Activated T-helper 1 cell treated with Interleukin-2 at 50 U/mL for 16 hours (primary cell): ENCODE measurements around the gene CELSR1.

Source experiments
- DNase-seq: peaks from one replicate; pipeline ENCODE4 v3.0.0-alpha.2; 2020; ENCODE audit warnings: low read depth

CELSR1 gene

DNA sequence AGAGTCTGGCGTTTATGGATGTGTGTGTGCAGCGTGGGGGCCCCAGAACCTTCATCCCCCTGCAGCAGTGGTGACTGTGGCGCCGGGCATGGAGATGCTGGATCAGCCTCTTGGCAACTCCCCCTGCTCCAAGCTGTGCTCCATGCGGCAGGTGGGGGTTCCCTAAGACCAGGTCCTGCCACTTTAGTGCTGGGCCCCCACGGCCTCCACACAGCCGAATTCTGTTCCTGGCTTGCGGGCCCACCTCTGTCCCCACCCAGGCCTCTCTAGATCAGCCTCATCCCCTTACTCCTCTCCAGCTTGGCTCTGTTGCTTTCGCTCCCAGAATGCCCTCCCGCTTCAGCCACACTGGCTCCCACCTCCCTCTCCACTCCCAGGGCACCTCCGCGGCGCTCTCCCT lies 142.3 kb downstream of the CELSR1 start:
- no peak for DNase-seq

GRCh38 chr22:46394622-46395021 lies 142.8 kb downstream of the CELSR1 start:
- no peak for DNase-seq

- no peak for DNase-seq
Observed at GRCh38 chr22:46393873-46394272, 143.5 kb downstream of the CELSR1 start.

- no peak for DNase-seq
Observed at GRCh38 chr22:46392137-46392844, 145.1 kb downstream of the CELSR1 start.

DNA sequence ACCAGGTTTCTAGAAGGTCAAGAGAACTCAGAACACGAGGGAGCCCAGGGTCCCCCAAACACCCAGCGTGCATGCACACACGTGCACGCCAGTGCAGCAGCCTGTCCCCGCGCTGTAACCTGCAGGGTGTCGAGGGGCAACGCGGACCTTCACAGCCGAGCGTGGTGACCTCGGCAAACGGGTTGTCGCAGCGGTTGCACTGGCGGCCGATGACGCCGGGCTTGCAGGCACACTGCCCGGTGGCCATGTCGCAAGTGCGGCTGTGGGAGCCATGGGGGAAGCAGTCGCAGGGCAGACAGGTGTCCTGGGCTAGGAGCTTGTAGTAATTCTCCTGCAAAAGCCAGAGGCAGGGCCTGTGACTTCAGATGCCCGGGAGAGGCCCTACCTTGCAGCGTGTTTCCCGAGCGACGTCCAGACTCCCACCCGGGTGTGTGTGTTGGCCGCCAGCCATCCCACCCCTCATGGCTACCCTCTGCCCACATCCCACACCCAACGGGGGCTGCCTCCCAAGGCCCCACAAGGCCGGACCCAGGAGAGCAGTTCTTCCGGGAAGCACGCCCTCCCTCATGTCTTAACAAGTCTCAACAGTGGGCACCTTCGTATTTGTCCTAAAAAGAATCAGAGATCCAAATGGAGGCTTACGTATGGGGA lies 145.8 kb downstream of the CELSR1 start:
- DNase-seq: no peak

GRCh38 chr22:46390652-46391301 lies 146.6 kb downstream of the CELSR1 start:
- DNase-seq: no peak

DNA sequence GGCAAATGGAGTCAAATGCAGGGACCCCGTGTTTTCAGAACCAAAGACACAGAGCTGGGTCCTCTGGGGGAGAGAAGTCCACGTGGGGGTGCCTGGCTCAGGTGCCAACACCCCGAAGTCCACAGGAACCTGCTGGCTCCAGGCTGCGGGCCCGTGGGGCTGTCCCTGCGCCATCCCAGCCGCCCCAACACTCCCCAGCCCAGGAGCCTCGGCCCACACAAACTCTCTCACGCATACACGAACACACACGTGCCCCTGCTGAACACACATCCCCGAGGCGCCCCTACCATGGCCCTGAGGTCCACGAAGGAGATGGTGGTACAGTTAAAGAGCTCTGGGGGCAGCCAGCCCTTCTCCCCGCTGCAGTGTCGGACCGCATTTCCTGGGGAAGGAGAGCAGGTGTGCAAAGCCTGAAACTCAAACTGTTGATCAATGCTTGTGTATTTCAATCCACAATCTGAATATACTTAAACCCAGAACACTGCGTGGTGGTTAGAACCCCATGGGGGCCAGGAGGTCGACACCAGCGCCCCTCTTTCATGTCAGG lies 147.2 kb downstream of the CELSR1 start:
- no peak for DNase-seq

DNA sequence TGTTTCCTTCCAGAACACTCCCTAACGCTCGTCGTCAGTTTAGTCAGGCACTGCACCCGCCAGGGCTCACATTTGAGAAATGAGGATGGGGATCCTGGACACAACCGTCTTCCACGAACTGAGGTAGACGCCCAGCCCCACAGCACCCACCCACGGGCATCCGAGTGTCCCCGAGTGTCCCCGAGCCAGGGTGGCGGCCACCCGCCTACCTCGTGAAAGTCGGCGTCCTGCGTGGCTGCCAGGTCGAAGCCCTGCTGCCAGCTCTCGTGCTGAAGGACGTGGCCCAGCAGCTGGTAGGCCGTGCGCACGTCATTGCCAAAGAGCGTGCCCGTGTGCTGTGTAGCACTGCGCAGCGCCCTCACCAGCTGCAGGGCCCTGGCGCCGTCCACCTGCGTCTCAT lies 148.3 kb downstream of the CELSR1 start:
- no peak for DNase-seq

DNA sequence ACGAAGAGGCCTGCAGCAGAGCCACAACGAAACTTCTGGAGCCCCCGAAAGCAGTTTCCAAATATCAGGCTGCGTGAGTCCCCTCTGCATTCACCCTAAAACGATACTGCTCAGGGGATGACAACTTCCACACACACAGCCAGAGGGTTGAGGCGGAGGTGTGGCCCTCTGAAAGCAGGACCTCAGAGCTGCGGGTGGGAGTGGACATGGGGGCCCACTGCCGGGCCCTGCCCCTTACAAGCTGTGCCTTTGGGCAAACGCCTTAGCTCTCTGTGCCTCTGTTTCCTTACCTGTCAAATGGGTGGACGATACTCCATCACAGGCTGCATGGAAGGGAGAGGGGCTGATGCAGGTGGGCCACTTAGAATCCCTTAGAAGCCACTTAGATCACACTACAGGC lies 148.8 kb downstream of the CELSR1 start:
- no peak for DNase-seq

GRCh38 chr22:46387748-46388147 lies 149.7 kb downstream of the CELSR1 start:
- no peak for DNase-seq

- no peak for DNase-seq
Observed at GRCh38 chr22:46386312-46386711, 151.1 kb downstream of the CELSR1 start.

- no peak for DNase-seq
Observed at GRCh38 chr22:46382524-46382923, 154.9 kb downstream of the CELSR1 start.

DNA sequence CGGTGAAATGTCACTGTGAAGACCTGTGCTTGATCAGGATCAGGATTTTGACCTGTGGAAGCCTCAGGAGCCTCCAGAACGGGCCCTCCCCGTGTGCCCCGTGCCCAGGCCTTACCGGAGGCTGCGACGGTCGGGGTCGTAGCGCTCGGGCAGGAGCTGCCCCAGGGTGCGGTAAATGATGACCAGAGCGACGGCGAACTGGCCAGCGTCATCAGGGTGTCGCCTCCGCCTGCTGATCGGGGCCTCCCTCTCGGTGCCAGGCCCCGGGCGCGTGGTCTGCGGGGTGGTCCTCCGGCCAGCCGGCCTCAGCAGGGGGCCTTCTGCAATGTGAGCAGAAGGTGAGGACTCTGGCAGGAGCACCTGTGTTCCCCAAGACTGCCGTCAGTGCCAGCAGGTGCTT lies 155.7 kb downstream of the CELSR1 start:
- DNase-seq: no peak

DNA sequence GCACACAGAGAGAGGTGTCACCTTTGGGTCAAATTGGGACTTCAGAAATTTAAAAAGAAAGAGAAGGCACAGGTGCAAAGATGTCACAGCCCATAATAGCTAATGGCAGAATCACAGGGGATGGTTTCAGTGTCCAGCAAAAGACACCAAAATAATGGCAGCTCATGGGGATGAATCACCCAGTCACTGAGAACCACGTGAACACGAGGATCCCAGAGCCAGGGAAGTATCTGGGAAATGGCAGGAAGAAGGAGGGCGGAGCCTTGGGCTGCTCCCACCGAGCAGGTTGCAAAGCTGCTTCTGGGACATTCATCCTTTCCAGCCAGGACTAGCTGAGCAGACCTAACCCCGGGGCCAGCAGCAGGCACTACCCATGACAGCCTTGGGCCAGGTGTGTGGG lies 156.3 kb downstream of the CELSR1 start:
- DNase-seq: no peak

GRCh38 chr22:46380581-46380980 lies 156.8 kb downstream of the CELSR1 start:
- DNase-seq: no peak

- no peak for DNase-seq
Observed at GRCh38 chr22:46380069-46380468, 157.4 kb downstream of the CELSR1 start.

DNA sequence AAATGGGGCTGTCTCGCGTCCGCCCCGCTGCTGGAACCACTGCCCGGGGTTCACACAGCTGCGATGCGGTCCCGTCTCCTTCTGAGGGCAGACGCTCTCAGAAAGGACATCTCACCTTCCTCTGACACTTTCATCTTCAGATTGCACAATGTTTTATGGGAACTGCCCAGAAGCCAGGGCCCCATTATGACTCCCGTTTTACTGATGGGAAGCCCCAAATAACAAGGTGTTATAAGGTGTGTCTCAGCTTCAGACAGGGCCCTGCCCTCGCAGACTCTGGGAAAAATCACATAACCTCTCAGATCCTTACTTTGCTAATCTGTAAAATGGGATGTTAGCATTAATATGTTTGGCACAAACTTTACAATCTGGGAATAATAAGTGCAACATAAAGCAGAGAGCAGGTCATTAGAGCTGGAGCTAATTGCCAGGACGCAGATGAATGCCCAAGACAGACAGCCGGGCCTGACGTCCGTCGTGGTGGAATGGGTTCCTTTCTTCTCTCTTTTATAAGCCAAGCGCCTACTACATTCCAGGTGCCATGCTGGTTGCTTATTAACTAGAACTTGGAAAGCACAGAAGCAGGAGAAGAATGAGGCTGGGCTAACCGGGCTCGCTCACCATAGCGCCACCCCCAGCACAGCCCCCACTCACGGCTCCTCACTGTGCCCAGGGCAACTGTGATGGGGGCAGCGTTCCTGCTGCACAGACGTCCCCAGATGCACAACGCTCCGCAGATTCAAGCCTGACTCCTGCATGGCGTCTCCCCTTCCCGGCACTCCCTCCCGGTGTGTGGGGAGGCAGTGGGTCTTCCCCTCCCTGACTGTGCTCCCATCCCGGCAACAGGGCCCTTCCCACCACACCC lies 158.1 kb downstream of the CELSR1 start:
- no peak for DNase-seq

- DNase-seq: no peak
Observed at GRCh38 chr22:46378426-46379065, 158.9 kb downstream of the CELSR1 start.

- no peak for DNase-seq
Observed at GRCh38 chr22:46377525-46378425, 159.6 kb downstream of the CELSR1 start.

DNA sequence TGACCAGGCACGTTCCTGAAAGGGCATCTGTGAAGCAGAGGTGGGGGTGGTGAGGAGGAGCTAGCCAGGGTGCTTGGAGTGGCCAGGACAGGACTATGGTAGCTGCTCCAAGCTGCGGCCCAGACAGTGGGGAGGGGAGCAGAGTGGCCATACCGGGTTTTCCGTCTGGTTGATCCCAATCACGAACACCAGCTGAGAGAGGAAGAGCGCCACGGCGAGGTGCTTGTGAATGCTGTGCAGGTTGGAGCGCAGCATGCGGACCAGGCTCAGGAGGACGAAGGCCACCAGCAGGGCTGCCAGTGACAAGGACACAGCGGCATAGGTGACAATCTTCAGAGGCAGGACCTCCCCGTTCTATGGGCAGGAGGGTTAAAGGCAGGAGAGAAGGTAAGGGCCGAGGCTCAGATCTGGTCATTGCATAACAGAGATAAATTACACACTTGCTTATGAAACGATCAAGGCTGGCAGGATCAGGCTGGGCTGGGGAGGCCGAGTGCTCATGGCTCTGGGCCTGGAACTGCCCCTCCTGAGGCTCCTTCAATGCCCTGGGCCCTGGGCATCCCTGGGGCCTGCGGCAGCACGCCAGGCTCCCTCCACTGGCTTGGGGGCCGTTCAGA lies 160.4 kb downstream of the CELSR1 start:
- DNase-seq: no peak
